Measurements from ENCODE around the gene YBEY. TPM values are rescaled to one million over a fixed set of nuclear protein-coding genes. Genes with fewer than 3 reads are reported as not detected.

The YBEY gene
- total and polyA plus RNA-seq, 12 donors = 4.0 to 46.0 (median 16.5) TPM

DNA sequence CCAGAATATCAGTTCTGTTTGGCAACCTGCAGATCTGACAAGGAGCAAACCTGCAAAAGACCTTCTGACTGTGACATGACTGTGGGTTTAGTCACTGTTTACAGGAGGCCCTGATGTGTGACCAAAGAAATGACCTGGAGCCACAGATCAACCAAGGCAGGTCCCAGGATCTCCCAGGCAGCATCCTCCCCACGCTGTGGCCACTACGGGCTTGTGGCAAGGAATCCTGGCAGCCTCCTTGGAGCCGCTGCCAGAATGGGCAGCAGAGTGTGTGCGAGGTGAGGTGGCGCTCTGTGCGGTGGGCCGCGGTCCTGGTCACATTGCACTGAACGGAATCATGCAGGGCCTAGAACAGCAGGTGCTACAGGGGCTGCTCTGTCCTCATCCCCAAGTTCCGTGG lies 16.7 kb upstream of the YBEY start:
- no peak for DNase-seq
- Histone ChIP-seq H3K36me3 (replicated peaks in 1 of 2) (peaks cover 0 to 99% of the 10 kb centered on the region in 2 donors), H3K27me3 (no peaks in the 10 kb centered on the region), H3K9me3 (replicated peaks in 1 of 3) (no peaks in the 10 kb centered on the region), H3K27ac (no peak overlapping the region), H3K4me3 (no peak overlapping the region), H3K4me1 (replicated peaks in 1 of 2) (no peaks in the 10 kb centered on the region)
- WGBS, 4 donors = 93 to 97% (median 95%) methylated on average over 10 of the region's 10 CpGs
- TF ChIP-seq, protein P1, sequence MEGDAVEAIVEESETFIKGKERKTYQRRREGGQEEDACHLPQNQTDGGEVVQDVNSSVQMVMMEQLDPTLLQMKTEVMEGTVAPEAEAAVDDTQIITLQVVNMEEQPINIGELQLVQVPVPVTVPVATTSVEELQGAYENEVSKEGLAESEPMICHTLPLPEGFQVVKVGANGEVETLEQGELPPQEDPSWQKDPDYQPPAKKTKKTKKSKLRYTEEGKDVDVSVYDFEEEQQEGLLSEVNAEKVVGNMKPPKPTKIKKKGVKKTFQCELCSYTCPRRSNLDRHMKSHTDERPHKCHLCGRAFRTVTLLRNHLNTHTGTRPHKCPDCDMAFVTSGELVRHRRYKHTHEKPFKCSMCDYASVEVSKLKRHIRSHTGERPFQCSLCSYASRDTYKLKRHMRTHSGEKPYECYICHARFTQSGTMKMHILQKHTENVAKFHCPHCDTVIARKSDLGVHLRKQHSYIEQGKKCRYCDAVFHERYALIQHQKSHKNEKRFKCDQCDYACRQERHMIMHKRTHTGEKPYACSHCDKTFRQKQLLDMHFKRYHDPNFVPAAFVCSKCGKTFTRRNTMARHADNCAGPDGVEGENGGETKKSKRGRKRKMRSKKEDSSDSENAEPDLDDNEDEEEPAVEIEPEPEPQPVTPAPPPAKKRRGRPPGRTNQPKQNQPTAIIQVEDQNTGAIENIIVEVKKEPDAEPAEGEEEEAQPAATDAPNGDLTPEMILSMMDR (IDR thresholded peaks at IDR 0.05) = no peak
- TF ChIP-seq POLR2A (IDR thresholded peaks at IDR 0.05) = no peak
- intact Hi-C loops (cut with DNase I) = no loop called here

DNA sequence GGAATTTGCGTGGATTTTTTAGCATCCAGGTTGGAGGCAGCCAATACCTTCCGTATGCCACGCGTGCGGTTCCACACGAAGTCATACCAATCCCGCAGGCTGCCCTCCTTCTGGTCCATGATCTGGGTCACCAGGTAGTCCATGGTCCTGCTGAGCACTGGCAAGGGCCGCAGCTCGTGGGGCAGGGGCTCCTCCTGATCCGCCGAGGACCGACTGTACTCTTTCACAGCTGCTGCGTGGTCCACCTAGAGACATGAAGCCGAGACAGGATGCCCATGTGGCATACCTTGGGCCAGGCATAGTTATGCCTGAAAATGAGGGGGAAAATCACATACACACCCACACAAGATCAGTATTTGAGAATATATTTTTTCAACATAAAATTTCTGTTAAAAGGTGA lies 12.8 kb upstream of the YBEY start:
- peaks cover 0 to 99% of the 10 kb centered on the region in 2 donors for H3K36me3 ChIP-seq (replicated peaks in 1 of 2)
- H3K9me3 ChIP-seq (replicated peaks in 1 of 3) = no peaks in the 10 kb centered on the region
- H3K27ac ChIP-seq = no peak overlapping the region
- no peaks in the 10 kb centered on the region for H3K4me1 ChIP-seq (replicated peaks in 1 of 2)
- H3K27me3 ChIP-seq = no peaks in the 10 kb centered on the region
- DNase-seq = no peak
- TF ChIP-seq POLR2A (IDR thresholded peaks at IDR 0.05) = no peak
- TF ChIP-seq, protein P1 (IDR thresholded peaks at IDR 0.05) = no peak
- H3K4me3 ChIP-seq = no peak overlapping the region
- intact Hi-C loops (cut with DNase I) = no loop called here
- 89 to 96% (median 94%) methylated on average over 14 of the region's 14 CpGs for WGBS, 4 donors

DNA sequence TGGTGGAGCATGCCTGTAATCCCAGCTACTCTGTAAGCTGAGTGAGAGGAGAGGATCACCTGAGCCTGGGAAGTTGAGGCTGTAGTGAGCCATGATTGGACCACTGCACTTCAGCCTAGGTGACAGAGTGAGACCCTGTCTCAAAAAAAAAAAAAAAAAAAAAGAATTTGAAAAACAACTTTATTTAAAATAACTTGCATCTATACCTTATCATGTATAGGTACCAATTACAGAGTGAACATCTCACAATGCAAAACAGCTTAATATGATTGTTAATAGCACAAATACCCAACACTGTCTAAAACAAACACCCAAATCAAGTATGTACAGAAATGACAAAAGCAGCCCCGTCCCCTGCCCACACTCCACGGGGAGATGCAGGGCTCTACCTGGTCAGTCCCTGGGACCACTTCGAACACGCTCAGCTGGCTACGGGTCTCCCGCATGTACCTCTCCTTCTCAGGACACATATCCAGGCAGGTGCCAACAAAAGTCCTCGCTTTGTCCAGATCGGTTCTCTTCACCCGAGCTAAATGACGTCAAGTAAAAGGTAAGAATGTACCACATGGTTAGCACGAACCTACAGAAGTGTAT lies 11.2 kb upstream of the YBEY start:
- no peaks in the 10 kb centered on the region for H3K27me3 ChIP-seq
- 91 to 94% (median 93%) methylated on average over 11 of the region's 11 CpGs for WGBS, 4 donors
- H3K9me3 ChIP-seq (replicated peaks in 1 of 3) = no peaks in the 10 kb centered on the region
- H3K4me1 ChIP-seq (replicated peaks in 1 of 2) = no peaks in the 10 kb centered on the region
- TF ChIP-seq, protein P1 (IDR thresholded peaks at IDR 0.05) = no peak
- TF ChIP-seq POLR2A (IDR thresholded peaks at IDR 0.05) = no peak
- H3K27ac ChIP-seq = no peak overlapping the region
- intact Hi-C loops (cut with DNase I) = no loop called here
- no peak overlapping the region for H3K4me3 ChIP-seq
- H3K36me3 ChIP-seq (replicated peaks in 1 of 2) = peaks cover 0 to 99% of the 10 kb centered on the region in 2 donors
- DNase-seq = no peak

DNA sequence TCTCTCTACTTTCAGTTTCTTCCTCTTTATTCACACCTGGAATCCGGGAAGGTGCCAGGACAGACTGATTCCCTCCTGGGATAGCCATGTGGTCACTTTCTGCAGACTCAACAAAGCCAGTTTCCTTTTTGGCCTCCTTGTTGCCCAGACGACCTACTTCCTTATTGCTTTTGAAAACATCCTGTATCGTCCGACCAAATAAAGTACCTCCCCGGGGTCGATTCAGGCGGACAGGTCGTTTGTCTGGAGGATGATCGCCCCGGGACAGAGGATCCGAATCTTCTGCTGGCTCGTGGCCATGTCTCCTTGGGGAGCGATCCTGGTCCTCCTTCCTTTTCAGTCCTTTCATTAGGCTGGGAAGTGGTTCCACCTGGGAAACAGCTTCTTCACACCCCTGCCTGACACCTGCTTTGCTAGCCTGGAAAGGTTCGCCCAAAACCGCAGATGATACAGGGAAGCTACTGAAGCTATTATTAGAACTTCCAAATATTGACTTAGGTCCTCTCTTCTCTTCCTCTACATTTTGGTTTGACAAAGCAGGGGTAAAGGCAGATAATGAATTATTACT lies 2.0 kb upstream of the YBEY start:
- WGBS, 4 donors = 64 to 77% (median 70%) methylated on average over 11 to 15 of the region's 15 CpGs
- Histone ChIP-seq H3K27me3 (no peaks in the 10 kb centered on the region), H3K4me1 (replicated peaks in 1 of 2) (peaks cover 18 to 51% of the 10 kb centered on the region in 2 donors), H3K27ac (peak overlapping the region in 1 of 5 donors; percentile 96), H3K36me3 (replicated peaks in 1 of 2) (peaks cover 0 to 49% of the 10 kb centered on the region in 2 donors), H3K4me3 (peak overlapping the region in 1 of 4 donors; percentile 20), H3K9me3 (replicated peaks in 1 of 3) (no peaks in the 10 kb centered on the region)
- TF ChIP-seq, protein P1 (IDR thresholded peaks at IDR 0.05) = no peak
- no peak for TF ChIP-seq POLR2A (IDR thresholded peaks at IDR 0.05)
- intact Hi-C loops (cut with DNase I) = no loop called here
- no peak for DNase-seq
